Activated CD4-positive, alpha-beta T cell treated with anti-CD3 and anti-CD28 coated beads, Interleukin-10, Interleukin-2, amounts not matched to agents 100 ng/mL and 50 ng/mL, durations not matched to agents 16 hours and 8 hours (primary cell): Measurements from ENCODE around the gene P2RY6.

Source experiments
- DNase-seq: peaks from one replicate; pipeline ENCODE4 v3.0.0-alpha.2; 2020

P2RY6 gene

DNA sequence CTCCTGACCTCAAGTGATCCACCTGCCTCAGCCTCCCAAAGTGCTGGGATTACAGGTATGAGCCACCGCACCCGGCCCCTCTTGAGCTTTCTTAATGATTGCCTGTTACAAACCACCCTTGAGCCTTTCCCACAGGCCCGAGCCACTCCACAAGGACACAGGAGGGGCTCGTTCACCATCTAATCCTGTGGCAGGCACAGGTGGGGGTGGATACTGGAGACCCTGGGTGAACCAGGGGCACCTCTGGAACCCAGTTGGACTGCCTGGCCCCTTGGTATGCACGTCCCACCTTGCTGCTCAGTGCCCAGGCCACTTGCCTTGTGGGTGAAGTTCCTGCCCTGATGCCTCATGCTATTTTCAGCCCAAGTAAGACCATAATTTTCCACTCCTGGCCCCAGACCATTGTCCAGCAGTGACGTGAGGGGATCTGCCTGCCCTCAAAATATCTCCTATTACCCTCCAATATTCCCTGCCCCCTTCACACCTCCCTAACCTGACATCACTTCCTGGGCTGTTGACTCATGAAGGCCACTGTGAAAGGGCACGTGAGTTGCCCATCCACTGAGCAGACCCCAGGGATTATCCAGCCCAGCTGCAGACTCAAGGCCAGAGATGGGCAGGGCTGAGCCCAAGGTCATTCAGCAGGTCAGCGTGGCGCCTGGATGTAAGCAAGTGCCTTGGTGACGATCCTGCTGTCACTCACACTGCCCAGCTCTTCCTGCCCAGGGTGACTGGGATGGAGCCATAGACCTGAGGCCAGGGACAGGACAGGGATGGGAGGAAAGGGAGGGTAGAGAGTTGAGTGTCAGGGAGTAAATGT lies 34.5 kb upstream of the P2RY6 start:
- no peak for DNase-seq

DNA sequence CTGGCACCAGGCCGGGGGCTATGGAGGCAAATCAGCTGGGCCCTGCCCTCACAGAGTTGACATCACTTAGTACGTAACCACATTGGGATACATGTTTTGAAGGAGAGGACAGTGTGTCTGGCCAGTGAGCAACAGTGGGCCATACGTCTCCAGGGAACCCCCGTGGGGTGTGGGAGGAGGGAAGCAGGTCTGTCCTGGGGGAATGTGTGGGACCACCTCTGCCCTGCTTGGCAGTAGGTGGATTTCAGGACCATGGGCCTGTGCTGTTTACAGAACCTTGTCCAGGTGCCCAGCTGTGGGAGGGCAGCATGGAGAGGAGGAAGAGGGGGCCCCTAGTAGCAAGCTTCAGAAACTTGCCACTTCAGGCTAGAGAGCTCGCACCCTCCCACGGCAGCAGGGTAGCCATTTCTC lies 33.0 kb upstream of the P2RY6 start:
- DNase-seq, result no peak

DNA sequence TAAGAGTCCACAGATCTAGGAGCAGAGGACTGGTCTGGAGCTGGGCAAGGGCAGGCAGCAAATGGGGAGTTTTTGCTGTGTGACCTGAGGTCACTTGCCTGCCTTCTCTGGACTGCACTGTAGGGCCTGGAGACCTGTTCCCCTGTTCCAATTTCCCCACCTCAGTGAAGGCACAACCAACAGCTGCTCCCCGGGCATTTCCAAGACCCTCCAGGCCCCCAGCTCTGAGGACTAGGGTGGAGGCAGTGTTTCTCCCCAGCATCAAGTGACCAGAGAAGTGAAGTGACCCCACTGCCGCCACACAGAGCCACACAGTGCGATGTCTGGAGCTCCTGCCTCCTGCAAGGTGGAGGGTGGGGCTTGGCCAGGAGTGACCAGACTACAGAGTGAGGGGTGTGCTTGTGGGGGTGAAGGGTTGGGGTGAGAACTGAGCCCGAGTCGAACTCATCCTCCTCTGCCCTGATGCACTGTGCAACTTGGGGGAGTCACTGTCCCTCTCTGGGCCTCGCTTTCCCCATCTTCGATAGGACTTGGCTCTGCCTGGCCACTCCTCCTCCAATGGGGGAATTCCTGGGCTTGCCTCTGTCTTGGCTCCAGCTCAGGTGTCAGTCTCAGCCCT lies 32.5 kb upstream of the P2RY6 start:
- DNase-seq, result no peak

DNA sequence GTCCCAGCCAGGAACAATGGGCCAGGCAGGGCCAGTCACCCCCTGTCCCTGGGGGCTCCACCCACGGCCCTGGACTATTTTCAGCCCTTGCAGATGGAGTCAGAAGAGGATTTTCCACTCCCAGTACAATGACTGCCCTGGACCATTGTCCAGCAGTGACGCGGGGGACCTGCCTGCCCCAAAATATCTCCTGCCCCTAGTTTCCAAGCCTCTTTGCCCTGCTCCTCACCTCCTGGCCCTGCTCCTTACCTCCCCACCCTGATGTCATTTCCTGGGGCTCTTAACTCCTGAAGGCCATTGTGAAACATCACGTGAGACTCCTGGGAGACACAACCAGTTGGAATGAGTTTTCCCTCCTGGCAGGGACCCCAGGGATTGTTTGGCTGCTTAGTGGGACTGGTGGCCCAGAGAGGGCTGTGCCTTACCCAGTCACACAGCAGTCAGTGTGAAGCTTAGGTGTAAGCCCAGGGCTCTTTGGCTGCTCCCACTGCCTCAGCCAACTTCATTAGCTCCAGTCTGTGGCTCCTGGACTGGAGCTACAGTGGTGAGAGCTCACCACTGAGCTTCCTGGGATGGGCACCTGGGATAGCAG lies 31.9 kb upstream of the P2RY6 start:
- DNase-seq, result no peak

DNA sequence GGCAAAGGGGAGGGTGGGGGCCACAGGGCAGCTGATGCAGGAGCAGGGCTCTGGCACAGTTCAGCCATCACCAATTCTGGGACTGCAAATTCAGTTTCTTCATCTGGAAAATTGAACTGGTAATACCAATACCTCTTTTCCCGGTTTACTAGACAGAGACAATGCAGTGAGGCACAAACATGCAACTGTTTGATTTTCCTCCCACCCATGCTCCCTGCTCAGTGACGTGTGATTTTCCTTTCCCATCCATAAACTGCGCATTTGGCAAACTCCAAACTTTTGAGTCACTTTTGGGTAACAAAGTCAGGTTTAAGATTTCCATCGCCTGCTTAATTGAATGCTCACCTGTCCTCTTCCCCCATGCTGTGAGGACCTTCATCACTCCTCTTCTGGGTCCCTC lies 30.8 kb upstream of the P2RY6 start:
- no peak for DNase-seq

DNA sequence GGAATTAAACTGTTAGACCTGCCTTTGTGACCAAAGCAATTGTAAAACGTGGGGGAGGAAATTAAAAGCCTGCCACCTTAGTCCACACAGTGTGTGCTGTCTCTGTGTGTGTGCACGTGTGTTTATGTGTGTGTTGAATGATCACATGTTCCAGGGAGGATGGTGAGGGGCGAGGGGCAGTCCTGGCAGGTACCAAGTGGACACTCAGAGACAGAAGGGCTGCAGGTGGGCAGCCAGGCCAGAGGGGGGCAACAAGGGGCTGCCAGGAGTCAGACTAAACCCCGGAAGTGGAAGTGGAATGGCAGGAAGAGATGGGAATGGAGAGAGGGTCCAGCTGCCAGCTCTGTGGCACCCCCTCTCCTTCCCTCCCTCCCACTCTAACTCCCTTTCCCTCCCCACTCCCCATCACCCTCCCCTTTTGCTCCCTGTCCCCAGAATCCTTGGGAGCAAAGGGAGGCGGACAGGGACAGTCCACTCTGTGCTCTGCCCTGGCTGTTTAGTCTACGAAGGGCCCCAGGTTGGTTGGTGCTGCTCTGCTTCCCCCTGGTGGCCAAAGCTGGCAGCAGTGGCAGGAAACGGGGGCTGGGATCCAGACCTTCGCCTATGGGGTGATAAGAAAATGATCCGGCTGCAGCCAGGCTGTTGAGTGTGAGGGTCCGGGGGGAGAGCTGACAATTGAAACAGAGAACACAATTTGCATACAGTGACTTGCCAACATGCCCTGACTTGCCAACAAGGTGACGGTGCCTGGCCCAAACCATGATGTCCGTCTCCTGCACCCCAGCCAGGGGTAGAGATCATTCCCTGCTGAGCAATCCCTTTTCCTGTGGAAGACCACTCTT lies 29.7 kb upstream of the P2RY6 start:
- peak; percentile 79 for DNase-seq

DNA sequence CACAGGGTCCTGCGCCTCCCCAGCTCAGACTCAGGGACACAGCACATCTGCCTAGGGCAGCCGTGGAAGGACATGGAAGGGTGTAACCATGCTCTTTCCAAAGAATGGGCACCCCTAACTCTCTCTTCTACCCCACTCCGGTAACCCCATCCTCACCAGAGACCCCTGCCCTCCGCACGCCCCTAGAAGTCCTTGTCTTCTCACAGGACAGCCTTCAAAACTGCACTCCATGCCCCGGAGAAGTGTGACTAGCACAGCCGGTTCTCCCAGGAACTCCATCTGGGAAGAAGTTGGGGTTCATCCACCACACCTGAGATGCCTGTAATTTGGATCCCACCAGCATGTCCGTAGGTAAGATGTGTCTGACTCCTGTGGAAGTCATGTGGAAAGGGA lies 29.0 kb upstream of the P2RY6 start:
- no peak for DNase-seq

DNA sequence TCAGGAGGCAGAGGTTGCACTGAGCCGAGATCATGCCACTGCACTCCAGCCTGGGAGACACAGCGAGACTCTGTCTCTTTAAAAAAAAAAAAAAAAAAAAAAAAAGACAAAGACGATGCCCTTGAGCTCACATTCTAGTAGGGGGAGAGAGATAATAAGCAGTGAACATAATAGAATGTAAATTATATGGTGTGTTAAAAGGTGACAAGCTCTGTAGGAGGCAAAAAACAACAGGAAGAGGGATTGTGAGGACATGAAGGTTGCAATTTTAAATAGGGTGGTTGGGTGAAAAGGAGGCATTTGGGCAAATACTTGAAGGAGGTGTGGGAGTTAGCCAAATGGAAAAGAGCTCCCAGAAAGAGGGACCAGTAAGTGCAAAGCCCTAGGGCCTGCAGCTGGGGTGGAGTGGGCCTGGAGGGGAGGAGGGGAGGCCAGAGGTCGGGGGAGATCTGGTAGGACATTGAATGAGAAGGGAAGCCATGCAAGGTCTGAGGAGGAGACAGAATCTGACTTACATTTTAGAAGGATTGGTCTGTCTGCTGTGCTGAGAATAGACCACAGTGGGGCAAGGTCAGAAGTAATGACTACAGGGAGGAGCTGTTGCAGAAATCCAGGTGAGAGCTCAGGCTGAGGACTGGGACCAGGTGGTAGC lies 27.4 kb upstream of the P2RY6 start:
- no peak for DNase-seq

DNA sequence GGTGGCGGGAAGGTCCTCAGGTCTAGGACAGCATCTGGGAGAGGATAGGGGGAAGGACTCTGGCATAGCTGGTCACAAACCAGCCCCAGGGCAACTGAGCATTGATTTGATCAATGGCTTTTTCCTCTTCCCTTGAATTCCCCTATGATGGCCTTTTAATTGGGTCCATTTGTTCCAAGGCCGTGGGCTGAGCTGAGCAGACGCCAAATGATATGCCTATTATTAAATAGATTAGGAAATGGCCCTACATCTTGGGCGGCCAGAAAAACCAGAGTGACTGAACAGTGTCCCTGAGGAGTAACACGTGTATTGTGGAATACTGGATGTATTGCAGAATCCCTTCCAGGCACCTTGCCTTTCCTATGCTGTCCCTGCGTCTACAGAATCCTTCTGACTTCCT lies 26.7 kb upstream of the P2RY6 start:
- DNase-seq, result no peak

DNA sequence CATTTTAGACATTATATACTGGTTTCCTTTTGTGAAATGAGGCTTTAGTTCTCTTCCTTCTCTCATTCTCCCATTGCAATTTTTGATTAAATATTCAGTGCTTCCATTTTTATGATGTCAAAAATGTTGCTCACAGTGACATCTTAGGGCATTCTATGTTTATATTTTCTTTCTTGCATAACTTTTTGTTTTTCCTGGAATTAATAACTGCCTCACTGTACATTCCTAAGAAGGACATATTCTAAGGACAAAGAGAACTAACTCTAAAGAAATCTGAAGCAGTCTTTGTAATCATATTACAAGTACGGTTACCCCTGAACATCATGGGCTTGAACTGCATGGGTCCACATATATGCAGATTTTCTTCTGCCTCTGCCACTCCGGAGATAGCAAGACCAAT lies 25.8 kb upstream of the P2RY6 start:
- DNase-seq, result no peak

DNA sequence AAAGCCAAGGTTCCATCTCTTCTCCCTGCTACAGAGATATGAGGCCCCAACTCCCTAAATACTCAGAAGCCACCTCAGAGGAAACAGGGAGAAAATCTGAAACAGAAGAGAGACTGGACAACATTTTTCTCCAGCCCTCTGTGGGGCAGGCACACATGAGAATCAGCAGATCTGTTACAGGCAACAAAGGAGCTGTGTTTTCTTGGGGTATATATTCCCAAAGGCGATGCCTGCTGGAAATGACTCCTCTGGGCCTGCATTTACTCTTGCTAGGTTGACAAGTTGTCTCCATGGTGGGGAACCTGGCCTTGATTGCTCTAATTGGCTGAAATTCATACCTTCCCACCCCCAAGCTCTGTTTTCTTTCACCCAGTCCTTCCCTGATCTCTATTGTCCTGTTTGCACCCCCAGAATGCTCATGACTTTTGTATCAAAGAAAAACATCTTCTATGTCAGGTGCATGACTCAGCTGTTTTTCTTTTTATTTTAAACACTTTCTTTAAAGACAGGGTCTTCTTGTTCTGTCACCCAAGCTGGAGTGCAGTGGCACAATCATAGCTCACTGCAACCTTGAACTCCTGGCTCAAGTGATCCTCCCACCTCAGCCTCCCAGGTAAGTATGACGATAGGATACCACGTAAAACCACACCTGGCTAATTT lies 23.5 kb upstream of the P2RY6 start:
- DNase-seq, result no peak

DNA sequence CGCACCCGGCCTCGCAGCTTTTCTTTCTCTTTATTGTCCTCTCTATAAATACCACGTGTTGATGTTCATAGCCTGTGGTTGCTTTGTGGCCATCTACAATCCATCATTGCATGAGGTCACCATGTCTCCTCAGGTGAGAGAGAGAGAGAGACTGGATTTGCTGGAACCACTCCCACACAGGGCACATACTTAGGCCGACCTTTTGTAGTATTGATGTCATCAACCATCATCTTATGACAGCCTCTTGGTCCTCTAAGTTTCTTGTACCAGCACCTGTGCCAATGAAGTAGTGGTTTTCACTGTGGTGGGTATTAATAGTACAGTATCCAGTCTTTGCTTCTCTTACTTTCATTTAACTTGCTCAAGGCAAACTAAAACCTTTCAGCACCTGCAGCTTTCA lies 22.8 kb upstream of the P2RY6 start:
- DNase-seq, result no peak

DNA sequence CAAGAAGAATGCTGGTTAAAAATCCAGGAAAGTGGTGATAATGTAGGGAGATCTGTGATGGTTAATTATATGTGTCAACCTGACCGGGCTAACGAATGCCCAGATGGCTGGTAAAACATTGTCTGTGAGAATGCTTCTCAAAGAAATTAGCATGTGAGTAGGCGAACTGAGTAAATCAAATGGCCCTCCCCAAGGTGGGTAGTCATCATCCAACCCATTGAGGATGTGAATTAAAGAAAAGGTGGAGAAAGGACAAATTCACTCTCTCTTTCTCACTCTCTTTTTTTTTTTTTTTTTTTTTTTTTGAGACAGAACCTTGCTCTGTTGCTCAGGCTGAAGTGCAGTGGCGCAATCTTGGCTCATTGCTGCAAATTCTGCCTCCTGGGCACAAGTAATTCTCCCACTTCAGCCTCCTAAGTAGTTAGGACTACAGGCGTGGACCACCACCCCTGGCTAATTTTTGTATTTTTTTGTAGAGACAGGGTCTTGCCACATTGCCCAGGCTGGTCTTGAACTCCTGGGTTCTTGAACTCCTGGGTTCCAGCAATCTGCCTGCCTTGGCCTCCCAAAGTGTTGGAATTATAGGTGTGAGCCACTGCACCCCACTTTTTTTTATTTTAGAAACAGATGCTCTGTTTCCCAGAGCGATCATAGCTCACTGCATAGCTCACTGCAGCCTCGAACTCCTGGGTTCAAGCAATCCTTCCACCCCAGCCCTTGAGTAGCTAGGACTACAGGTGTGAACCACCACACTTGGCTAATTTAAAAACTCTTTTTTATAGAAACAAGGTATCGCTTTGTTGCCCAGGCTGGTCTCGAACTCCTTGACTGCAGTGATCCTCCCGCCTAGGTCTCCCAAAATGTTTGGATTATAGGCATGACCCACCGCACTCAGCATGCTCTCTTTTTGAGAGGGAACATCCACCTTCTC lies 22.0 kb upstream of the P2RY6 start:
- DNase-seq, result no peak

DNA sequence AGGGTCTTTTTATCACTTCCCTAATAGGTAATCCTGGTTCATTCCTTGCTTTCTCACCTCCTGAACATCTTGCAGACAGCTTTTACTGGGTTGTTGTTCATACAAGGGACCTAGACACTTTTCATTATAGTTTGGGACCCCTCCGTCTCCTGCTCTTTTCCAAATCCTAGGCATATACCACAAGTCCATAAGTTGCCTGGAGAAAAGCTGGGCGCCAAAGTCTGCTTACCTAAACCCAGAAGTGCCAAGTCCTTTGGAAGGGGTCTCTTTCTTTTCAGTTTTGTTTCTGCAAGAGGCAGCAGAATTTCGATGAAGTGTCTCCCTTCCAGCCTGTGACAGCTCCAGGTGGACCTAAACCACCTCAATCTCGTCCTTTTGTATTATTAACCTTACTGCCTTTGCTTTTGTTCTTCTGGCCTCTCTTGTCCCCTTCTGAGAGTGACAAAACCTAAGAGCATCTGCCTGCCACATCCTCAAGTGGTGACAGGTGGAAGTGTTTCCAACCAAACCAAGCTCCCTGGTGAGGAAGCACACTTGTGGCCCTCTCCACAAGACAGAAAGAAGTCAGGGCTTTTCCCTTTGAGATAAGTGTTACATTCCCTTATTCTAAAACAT lies 19.5 kb upstream of the P2RY6 start:
- peak; percentile 30 for DNase-seq

DNA sequence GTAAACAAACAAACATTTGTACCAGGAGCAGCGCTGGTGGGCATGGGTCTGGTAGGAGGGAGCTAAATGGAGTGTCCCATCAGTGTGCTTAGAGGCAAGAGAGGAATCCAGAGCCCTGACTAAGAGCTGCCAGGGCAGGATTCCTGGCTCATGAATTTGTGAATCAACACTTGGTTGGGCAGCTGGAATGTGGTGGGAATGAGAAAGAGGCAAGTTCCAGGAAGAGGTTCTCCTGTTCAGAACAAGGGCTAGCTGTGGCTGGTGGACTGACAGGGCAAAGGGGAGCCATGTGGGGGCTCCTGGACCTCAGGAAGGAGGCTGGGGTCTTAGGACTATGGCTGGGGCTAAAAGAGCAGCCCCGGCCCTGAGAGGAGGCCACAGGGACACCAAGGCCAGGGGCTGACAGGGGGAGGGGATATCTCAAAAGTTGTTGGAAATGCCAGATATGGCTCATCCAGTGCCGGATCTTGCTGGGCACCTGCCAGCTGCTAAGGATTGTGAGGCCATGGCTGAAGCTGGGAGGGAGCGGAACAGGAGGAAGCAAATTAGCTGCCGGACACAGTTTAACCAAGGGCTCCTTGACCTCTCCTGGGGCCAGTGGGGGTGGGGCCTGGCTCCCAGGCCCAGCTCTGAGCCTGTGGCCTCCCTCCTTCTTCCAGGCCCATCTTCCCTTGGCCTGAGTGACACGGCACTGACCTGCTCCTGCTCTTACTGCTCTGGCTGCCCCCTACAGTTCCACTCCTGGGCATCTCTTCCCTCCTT lies 14.6 kb upstream of the P2RY6 start:
- DNase-seq, result no peak

DNA sequence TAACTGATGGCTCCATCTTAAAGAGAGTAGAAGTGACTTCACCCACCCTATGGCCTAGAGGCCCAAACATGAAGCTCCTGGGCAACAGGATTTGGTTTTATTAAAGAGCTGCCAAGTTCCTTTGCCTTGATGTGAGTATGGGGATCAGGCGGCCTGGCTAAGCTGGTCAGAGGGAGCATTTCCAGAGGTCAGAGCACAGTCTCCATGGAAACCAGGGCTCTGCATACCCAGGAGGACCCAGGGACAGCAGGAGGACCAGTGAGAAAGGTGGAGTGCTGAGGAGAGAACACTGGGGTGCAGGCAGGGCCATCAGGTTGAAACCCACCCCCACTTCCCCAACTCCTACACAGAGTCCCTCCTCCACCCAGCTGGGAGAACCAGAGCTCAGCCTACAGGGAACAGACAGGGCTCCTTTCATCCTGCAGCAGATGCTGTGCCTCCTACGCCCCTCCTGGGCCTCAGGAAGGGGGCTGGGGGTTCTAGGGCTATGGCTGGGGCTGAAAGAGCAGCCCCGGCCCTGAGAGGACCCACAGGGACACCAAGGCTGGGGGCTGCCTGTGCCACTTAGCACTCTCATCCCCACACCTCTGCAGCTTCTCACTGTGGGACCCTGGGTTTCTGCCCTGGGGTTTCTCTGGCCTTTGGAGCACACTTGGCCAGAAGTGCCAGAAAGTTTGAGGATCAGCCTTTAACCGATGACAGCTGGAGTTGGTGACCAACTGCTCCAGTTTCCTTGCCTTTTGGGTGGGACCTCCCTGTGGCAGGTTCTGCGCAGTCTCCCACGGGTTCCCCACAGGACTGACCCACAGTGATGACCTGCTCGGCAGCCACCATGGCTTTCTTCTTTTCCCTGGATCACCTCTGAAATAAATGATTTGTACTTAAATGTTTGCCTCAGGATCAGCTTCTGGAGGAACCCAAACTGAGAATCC lies 13.8 kb upstream of the P2RY6 start:
- no peak for DNase-seq

DNA sequence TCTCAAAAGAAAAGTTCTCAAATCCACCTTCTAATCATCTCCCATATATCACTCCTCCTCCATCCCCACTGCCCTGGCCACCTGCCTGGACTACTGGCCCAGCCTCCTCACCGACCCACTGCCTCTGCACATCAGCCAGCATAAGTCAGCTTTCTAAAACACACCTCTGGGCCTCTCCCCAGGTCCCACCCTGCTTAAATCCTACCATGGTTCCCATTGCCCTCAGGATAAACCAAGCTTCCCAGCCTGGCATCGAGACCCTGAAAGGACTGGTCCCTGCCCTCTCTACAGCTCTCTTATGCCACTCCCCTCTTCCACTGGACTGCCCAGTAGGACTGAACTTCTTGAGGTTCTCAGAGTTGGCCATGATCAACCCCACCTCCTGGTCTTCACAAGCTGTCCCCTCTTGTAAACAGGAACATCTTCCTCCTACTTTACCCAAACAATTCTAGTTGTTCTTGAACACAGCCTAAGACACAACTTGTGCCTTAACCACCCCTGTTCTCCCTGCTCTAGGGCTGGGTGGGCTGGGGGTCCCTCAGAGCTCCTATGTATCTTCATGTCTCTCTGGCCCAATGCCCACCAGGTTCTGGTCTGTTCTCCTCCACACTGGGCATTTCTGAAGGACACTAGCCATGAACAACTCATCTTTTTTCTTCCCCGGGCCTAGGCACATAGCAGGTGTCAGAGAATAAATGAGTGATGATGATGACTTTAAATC lies 12.6 kb upstream of the P2RY6 start:
- DNase-seq, result no peak

DNA sequence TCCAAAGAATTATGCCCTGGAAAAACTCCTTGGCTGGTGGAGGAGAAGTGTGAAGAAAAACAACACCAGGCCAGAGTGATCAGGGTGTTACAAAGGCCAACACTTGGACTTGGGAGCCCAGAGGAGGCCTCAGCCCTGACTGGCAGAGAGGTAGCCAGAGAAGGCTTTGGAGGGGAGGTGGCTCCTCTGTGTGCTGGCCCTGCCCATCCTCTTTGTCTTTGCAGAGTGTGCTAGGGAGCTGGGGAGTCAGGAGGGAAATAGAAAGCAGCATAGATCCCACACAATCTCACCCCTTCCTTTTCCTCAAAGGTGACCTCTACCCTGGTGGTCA lies 12.0 kb upstream of the P2RY6 start:
- DNase-seq, result no peak
